ENCODE measurements around the gene USP32. TPM values are rescaled to one million over a fixed set of nuclear protein-coding genes. Genes with fewer than 3 reads are reported as not detected.
"Not testable (repeated sequence)": the region's sequence is repeated elsewhere in the genome, so short reads cannot be mapped to it uniquely, and the experiment has no call there.

USP32 gene
- total RNA-seq (2014; rRNA removed; shearing (Covaris generic); ENCODE audit: low replicate concordance), result 24.7 and 37.4 TPM in 2 replicates

- H3K36me3 ChIP-seq, result no peaks in the 10 kb centered on the region
- peak; percentile 99 for DNase-seq
- peak within 1 kb of the TSS; percentile 64 for H3K4me3 ChIP-seq
- H3K9me3 ChIP-seq, result no peaks in the 10 kb centered on the region
- no peaks in the 10 kb centered on the region for H3K27me3 ChIP-seq
Measured at GRCh38 chr17:60392042-60392844, at the start of gene USP32. TSS of gene USP32 (minus strand) at chr17:60392133. CDS start at chr17:60391939, 194 bp downstream.

GRCh38 chr17:60439501-60439900 lies 47.6 kb upstream of the USP32 start:
- no peaks in the 10 kb centered on the region for H3K27me3 ChIP-seq
- peaks cover 3% of the 10 kb centered on the region; the same call in 1 of the 2 replicates for H3K36me3 ChIP-seq
- H3K4me3 ChIP-seq, result no peak overlapping the region
- H3K9me3 ChIP-seq, result no peaks in the 10 kb centered on the region
- no peak for DNase-seq

GRCh38 chr17:60436676-60437075 lies 44.7 kb upstream of the USP32 start:
- H3K27me3 ChIP-seq, result no peaks in the 10 kb centered on the region
- no peaks in the 10 kb centered on the region for H3K36me3 ChIP-seq
- peaks cover 11% of the 10 kb centered on the region for H3K9me3 ChIP-seq
- H3K4me3 ChIP-seq, result no peak overlapping the region
- no peak for DNase-seq

- no peaks in the 10 kb centered on the region for H3K36me3 ChIP-seq
- peaks cover 11% of the 10 kb centered on the region for H3K9me3 ChIP-seq
- no peak overlapping the region for H3K4me3 ChIP-seq
- H3K27me3 ChIP-seq, result no peaks in the 10 kb centered on the region
- peak; percentile 80 for DNase-seq
Measured at GRCh38 chr17:60435244-60436167, 43.6 kb upstream of the USP32 start.

GRCh38 chr17:60433021-60433997 lies 41.4 kb upstream of the USP32 start:
- H3K4me3 ChIP-seq, DNase-seq, H3K27me3 ChIP-seq, H3K36me3 ChIP-seq: not testable (repeated sequence)
- peaks cover 11% of the 10 kb centered on the region for H3K9me3 ChIP-seq

- H3K27me3 ChIP-seq, H3K4me3 ChIP-seq, H3K36me3 ChIP-seq, DNase-seq: not testable (repeated sequence)
- H3K9me3 ChIP-seq, result peaks cover 11% of the 10 kb centered on the region
Measured at GRCh38 chr17:60430561-60430960, 38.6 kb upstream of the USP32 start.

- H3K27me3 ChIP-seq, DNase-seq, H3K4me3 ChIP-seq, H3K36me3 ChIP-seq: not testable (repeated sequence)
- H3K9me3 ChIP-seq, result peaks cover 11% of the 10 kb centered on the region
Measured at GRCh38 chr17:60428491-60428890, 36.6 kb upstream of the USP32 start.

GRCh38 chr17:60426596-60426995 lies 34.7 kb upstream of the USP32 start:
- no peaks in the 10 kb centered on the region for H3K27me3 ChIP-seq
- H3K9me3 ChIP-seq, result no peaks in the 10 kb centered on the region
- no peaks in the 10 kb centered on the region for H3K36me3 ChIP-seq
- no peak overlapping the region for H3K4me3 ChIP-seq
- DNase-seq, result no peak

GRCh38 chr17:60425626-60426025 lies 33.7 kb upstream of the USP32 start:
- H3K4me3 ChIP-seq, result no peak overlapping the region
- no peak for DNase-seq

GRCh38 chr17:60423865-60424264 lies 31.9 kb upstream of the USP32 start:
- Histone ChIP-seq H3K9me3 (no peaks in the 10 kb centered on the region), H3K36me3 (no peaks in the 10 kb centered on the region), H3K27me3 (no peaks in the 10 kb centered on the region), H3K4me3 (no peak overlapping the region)
- DNase-seq, result no peak

More at GRCh38 chr17:60425626-60426025, 33.7 kb upstream of the USP32 start:
- H3K27me3 ChIP-seq, result no peaks in the 10 kb centered on the region
- H3K36me3 ChIP-seq, result no peaks in the 10 kb centered on the region
- no peaks in the 10 kb centered on the region for H3K9me3 ChIP-seq

- DNase-seq, result no peak
- H3K27me3 ChIP-seq, result no peaks in the 10 kb centered on the region
Measured at GRCh38 chr17:60422162-60422665, 30.3 kb upstream of the USP32 start, which contains the start of gene CHCT1. TSS of gene CHCT1 (plus strand) at chr17:60422489. CDS start at chr17:60422593, 104 bp downstream.

GRCh38 chr17:60421273-60422161 lies 29.6 kb upstream of the USP32 start:
- H3K36me3 ChIP-seq, result no peaks in the 10 kb centered on the region
- H3K9me3 ChIP-seq, result no peaks in the 10 kb centered on the region
- H3K4me3 ChIP-seq, result peak overlapping the region; percentile 36
- H3K27me3 ChIP-seq, result no peaks in the 10 kb centered on the region
- DNase-seq, result peak; percentile 77

More at GRCh38 chr17:60422162-60422665, 30.3 kb upstream of the USP32 start, which contains the start of gene CHCT1:
- Histone ChIP-seq H3K36me3 (no peaks in the 10 kb centered on the region), H3K9me3 (no peaks in the 10 kb centered on the region), H3K4me3 (peak within 1 kb of the TSS; percentile 36)

GRCh38 chr17:60419875-60420274 lies 27.9 kb upstream of the USP32 start:
- not testable (repeated sequence) for DNase-seq, H3K27me3 ChIP-seq, H3K36me3 ChIP-seq, H3K9me3 ChIP-seq, H3K4me3 ChIP-seq

- not testable (repeated sequence) for H3K27me3 ChIP-seq, DNase-seq, H3K36me3 ChIP-seq, H3K9me3 ChIP-seq, H3K4me3 ChIP-seq
Measured at GRCh38 chr17:60419003-60419402, 27.1 kb upstream of the USP32 start.

GRCh38 chr17:60416368-60416925 lies 24.5 kb upstream of the USP32 start:
- no peak for DNase-seq
- Histone ChIP-seq H3K4me3 (no peak overlapping the region), H3K27me3 (no peaks in the 10 kb centered on the region), H3K36me3 (no peaks in the 10 kb centered on the region), H3K9me3 (no peaks in the 10 kb centered on the region)

Data from MG63 (cell line).